ENCODE data around the gene CRLF2. TPM values are rescaled to one million over a fixed set of nuclear protein-coding genes. Genes with fewer than 3 reads are reported as not detected.

Gene CRLF2
- total and polyA plus RNA-seq, 4 donors, result 0.23 to 0.42 TPM; not detected in 2

DNA sequence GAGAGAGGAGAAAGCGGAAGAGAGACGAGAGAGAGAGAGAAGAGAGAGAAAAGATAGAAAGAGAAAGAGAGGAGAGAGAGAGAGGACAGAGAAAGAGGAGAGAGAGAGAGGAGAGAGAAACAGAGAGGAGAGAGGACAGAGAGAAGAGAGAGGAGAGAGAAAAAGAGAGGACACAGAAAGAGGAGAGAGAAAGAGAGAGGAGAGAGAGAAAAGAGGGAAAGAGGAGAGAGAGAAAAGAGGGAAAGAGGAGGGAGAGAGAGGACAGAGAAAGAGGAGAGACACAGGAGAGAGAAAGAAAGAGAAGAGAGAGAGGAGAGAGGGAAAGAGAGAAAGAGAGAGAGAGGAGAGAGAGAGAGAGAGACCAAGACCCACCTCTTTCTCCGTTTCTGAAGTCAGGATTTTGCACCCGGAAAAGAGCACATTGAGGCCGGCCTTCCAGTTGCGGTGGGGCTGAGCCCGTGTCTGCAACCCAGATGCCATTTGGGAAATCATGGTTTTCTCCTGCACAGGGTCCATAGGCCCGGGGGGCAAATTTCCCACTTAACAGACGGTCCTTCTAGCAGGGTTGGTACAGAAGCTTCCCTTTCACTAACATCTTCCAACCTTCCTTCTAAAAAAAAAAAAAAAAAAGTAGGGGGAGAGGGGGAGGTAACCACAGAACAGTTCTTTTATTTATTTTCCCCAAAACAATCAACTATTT is 60.9 kb downstream of the CRLF2 start:
- no peaks in the 10 kb centered on the region for H3K27me3 ChIP-seq (ENCODE audit: control insufficient read depth in 1 of 2, insufficient read depth in 2 of 2, low read length in 1 of 2)
- 38 to 41% methylated on average over 9 of the region's 9 CpGs for WGBS, 2 donors
- H3K27ac ChIP-seq (ENCODE audit: low read depth in 1 of 2, low read length in 2 of 2), result no peak overlapping the region
- H3K4me3 ChIP-seq (ENCODE audit: low read length in 2 of 2), result no peak overlapping the region
- no peaks in the 10 kb centered on the region for H3K9me3 ChIP-seq (ENCODE audit: control insufficient read depth, low read length)
- no peaks in the 10 kb centered on the region for H3K36me3 ChIP-seq (ENCODE audit: control insufficient read depth in 1 of 2, insufficient read depth in 2 of 2, low read length in 1 of 2)
- ATAC-seq (ENCODE audit: low FRiP score), result no peak
- DNase-seq, result no peak
- no peaks in the 10 kb centered on the region for H3K4me1 ChIP-seq (ENCODE audit: control insufficient read depth in 1 of 2, insufficient read depth in 2 of 2, low read length in 2 of 2)
- intact Hi-C loops (cut with DNase I), result no loop called here

DNA sequence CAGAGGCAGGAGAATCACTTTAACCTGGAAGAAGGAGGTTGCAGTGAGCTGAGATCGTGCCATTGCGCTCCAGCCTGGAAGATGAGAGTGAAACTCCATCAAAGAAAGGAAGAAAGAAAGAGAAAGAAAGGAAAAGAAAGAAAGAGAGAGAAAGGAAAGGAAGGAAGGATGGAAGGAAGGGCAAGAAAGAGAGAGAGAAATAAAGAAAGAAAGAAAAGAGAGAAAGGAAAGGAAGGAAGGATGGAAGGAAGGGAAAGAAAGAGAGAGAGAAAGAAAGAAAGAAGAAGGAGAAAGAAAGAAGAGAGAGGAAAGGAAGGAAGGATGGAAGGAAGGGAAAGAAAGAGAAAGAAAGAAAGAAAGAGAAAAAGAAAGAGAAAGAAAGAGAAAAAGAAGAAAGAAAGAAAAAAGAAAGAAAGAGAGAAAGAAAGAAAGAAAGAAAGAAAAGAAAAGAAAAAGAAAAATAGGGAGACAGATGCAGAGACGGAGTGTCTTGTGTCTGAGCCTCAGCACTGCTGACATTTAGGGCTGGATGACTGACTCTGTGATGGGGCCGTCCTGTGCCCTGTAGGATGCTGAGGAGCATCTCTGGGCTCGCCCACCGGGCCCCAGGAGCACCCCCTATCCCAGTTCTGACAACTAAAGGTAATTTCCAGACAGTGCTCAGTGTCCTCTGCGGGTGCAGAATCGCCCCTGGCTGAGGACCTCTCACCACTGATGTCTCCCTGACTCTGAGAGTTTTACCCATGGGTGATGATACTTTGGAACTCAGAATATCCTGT is 61.7 kb downstream of the CRLF2 start:
- no peak overlapping the region for H3K4me3 ChIP-seq (ENCODE audit: low read length in 2 of 2)
- no peaks in the 10 kb centered on the region for H3K36me3 ChIP-seq (ENCODE audit: control insufficient read depth in 1 of 2, insufficient read depth in 2 of 2, low read length in 1 of 2)
- no peaks in the 10 kb centered on the region for H3K27me3 ChIP-seq (ENCODE audit: control insufficient read depth in 1 of 2, insufficient read depth in 2 of 2, low read length in 1 of 2)
- H3K27ac ChIP-seq (ENCODE audit: low read depth in 1 of 2, low read length in 2 of 2), result no peak overlapping the region
- no peaks in the 10 kb centered on the region for H3K4me1 ChIP-seq (ENCODE audit: control insufficient read depth in 1 of 2, insufficient read depth in 2 of 2, low read length in 2 of 2)
- H3K9me3 ChIP-seq (ENCODE audit: control insufficient read depth, low read length), result no peaks in the 10 kb centered on the region
- DNase-seq, result no peak
- WGBS, 2 donors, result 75 to 82% methylated on average over 8 of the region's 8 CpGs
- intact Hi-C loops (cut with DNase I), result no loop called here
- no peak for ATAC-seq (ENCODE audit: low FRiP score)

DNA sequence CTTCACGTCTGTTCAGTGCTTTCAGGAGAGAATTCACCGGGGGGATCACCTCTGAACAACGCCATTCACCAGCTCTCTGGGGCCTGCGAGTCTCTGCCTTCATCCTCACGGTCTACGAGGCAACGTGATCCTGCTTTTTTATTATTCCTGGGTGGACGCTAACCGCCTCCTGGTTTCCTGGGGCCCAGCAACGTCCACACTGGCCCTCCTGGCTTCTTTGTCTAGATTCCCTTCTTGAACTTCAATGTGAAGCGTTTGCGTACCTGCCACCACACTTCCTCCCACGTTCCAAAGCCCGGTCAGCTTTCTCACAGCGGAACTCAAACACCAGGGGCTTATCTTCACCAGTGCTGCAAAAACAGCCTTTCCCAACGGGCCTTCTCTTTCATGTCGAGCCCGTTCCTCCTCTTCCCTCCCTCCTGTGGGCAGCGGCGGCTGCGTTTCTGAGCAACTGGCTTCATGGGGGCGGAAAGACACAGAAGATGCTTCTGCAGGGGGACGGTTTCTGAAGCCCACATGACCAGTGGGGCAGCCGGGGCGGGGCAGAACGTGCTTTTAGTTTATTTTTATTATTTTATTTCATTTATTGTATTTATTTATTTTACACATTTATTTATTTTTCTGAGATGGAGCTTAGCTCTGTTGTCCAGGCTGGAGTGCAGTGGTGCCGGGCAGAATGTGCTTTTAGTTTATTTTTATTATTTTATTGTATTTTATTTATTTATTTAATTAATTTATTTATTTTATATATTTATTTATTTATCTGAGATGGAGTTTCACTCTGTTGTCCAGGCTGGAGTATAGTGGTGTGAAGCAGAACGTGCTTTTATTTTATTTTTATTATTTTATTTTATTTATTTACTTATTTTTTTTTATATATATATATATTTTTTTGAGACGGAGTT is 64.6 kb downstream of the CRLF2 start:
- H3K4me3 ChIP-seq (ENCODE audit: low read length in 2 of 2), result no peak overlapping the region
- DNase-seq (no peak), ATAC-seq (ENCODE audit: low FRiP score) (no peak)
- no peak overlapping the region for H3K27ac ChIP-seq (ENCODE audit: low read depth in 1 of 2, low read length in 2 of 2)
- no peaks in the 10 kb centered on the region for H3K4me1 ChIP-seq (ENCODE audit: control insufficient read depth in 1 of 2, insufficient read depth in 2 of 2, low read length in 2 of 2)
- H3K27me3 ChIP-seq (ENCODE audit: control insufficient read depth in 1 of 2, insufficient read depth in 2 of 2, low read length in 1 of 2), result no peaks in the 10 kb centered on the region
- 37 to 59% methylated on average over 29 of the region's 29 CpGs for WGBS, 2 donors
- intact Hi-C loops (cut with DNase I), result no loop called here
- no peaks in the 10 kb centered on the region for H3K36me3 ChIP-seq (ENCODE audit: control insufficient read depth in 1 of 2, insufficient read depth in 2 of 2, low read length in 1 of 2)
- no peaks in the 10 kb centered on the region for H3K9me3 ChIP-seq (ENCODE audit: control insufficient read depth, low read length)

DNA sequence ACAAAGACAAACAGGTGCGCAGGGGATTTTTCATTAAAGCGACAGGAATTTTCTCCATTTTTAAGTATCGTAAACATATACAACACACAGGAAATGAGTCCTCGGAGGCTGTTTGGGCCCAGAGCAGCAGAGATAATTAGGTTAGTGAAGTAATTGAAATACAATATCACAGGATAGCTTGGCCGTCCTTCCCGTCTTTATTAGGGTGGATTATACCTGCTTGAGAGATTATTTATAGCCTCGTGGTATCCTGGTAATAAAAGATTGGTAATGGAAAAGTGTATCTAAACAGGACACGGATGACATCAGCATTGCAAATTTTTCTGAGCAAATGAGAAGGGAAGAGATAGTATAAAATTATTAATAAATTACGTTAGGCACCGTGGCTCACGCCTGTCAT is 68.2 kb downstream of the CRLF2 start:
- no peak overlapping the region for H3K4me3 ChIP-seq (ENCODE audit: low read length in 2 of 2)
- H3K27me3 ChIP-seq (ENCODE audit: control insufficient read depth in 1 of 2, insufficient read depth in 2 of 2, low read length in 1 of 2), result no peaks in the 10 kb centered on the region
- H3K36me3 ChIP-seq (ENCODE audit: control insufficient read depth in 1 of 2, insufficient read depth in 2 of 2, low read length in 1 of 2), result no peaks in the 10 kb centered on the region
- no peaks in the 10 kb centered on the region for H3K4me1 ChIP-seq (ENCODE audit: control insufficient read depth in 1 of 2, insufficient read depth in 2 of 2, low read length in 2 of 2)
- H3K27ac ChIP-seq (ENCODE audit: low read depth in 1 of 2, low read length in 2 of 2), result no peak overlapping the region
- no peaks in the 10 kb centered on the region for H3K9me3 ChIP-seq (ENCODE audit: control insufficient read depth, low read length)
- WGBS, 2 donors, result 69 to 76% methylated on average over 11 of the region's 11 CpGs
- intact Hi-C loops (cut with DNase I), result no loop called here
- DNase-seq (no peak), ATAC-seq (ENCODE audit: low FRiP score) (no peak)

Other genes starting within 250 kb of the CRLF2 start
- gene CSF2RA, start 56.2 kb upstream of the CRLF2 start, total RNA-seq, result 10 to 100 TPM; 12.5 to 22.3 TPM
- gene CSF2RA, start 56.2 kb upstream of the CRLF2 start, polyA plus RNA-seq, result 1 to 10 TPM; 1.2 to 5.5 TPM
- 10 to 100 TPM in 1 of 2 donors, 1 to 10 TPM in 1; 6.3 to 21.9 TPM for gene IL3RA, start 124.1 kb upstream of the CRLF2 start, total RNA-seq
- gene IL3RA, start 124.1 kb upstream of the CRLF2 start, polyA plus RNA-seq, result under 1 TPM in 1 of 2 donors, not detected in 1; 0.95 TPM
- 100 to 1,000 TPM; 207 to 212 TPM for gene SLC25A6, start 179.5 kb upstream of the CRLF2 start, total RNA-seq
- gene SLC25A6, start 179.5 kb upstream of the CRLF2 start, polyA plus RNA-seq, result 100 to 1,000 TPM; 316 to 348 TPM
- gene ASMTL, start 240.3 kb upstream of the CRLF2 start, total RNA-seq, result 10 to 100 TPM; 31.3 to 32.3 TPM
- gene ASMTL, start 240.3 kb upstream of the CRLF2 start, polyA plus RNA-seq, result 10 to 100 TPM; 26.7 to 56.1 TPM

Data from aorta (tissue), 5 donors.